ENCODE data around the gene PTGES.
A peak's percentile ranks its signal among the peaks of the same experiment; 100 is the strongest.

The PTGES gene

DNA sequence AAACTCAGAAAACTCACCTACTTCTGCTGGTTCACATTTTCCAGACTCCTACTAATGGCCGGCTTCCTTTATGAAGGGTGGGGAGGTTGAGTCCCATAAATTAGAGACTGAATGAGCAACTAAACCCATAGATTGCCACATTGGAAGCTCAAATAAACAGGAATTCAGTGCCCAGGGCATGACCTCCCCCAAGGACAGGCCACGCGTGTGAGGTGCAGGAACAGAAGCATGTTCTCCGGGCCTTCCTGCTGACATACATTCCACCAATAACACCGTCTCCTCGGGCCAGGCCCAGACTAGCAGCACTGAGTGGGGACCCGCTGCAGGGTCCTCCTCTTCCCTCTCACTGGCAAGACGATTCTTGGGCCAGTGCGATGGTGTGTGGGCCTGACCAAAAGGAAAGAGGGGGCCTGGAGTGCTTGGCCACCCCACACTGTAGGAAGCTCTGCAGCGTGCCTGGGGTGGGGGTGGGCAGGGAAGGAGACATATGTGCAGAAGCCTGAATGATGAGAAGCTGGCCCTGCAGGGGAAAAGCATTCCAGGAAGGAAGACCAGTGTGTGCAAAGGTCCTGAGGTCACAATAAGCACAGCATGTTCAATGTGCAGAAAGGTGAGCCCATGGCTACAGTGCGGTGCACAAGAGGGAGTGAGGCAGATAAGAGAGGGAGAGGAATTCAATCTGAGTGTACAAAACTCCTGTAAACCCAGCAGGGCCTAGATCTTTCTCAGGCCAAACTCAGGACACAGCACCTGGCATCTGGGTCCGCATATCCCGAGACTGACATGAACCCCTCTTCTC is 12.0 kb downstream of the PTGES start:
- no peak for DNase-seq

DNA sequence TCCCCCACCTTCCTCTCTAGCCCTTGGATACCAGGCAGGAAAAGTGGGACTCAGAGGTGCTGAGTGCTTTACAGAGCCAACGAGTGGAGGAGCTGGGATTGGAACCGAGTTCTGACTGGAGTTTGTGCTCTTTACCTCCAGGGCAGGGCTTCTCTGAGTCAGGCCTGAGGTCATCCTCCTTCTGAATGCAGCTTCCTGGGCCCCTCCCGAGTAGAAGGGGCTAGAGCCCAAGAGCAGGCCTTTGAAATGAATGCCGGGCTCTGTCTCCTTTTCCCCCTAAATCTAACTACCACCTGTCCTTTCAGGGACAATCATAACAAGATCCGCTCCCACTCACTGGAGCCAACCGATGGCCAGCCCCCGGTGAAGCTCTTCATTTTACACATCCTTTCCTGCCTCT is 12.7 kb downstream of the PTGES start:
- DNase-seq: no peak

- no peak for DNase-seq
Observed at GRCh38 chr9:129739432-129739831, 13.4 kb downstream of the PTGES start.

DNA sequence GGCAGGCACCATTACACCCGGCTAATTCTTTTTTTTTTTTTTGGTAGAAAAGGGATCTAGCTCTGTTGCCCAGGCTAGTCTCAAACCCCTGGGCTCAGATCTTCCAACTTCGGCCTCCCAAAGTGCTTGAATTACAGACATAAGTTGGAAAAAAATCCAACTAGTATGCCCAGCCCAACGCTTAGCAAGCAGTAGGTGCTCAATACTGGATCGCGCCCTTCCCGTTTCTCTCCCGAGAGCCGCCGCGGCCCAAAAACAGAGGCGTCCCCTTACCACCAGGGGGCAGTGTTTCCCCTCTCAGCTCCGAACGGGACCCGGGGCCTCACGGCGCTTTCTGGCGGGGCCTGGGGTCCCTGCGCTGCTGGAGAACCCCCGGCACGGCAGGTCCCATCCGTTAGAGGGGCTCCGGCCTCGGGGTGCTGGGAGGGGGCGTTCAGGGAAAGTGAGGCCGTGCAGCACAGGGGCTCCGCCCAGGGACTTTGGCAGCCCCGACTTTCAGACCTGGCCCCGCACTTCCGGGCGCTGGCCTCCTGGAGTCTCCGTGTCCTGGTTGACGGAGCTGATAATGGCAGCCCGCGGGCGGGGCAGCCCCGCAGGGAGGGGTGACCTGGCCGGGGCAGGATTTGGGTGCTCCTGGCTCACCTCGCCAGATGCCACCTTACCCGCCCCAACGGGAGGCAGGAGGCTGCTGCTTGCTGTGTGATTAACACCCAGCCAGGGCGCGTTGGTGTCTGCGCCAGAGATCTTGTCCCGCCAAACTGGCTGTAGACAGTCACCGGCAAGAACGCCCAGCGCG is 15.2 kb downstream of the PTGES start:
- DNase-seq: peak; percentile 89

DNA sequence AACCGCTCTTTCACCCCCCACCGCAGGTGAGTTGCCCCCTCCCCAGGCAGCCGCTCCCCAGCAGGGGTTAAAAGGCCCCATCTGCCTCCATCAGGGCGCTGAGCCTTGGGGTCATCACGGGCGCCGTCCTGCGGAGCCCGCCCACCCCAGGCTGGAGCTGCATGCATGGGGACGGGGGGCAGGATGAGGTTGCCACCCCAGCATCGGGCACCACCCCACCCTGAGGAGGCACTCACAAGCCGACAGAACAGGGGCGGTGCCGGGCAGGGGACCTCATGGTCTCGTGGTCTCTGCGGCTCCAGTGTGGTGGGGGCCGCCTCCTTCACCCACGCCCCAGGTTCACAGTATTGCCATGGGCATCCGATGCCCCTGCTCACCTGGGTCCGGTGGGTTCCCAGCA is 16.5 kb downstream of the PTGES start:
- DNase-seq: no peak

DNA sequence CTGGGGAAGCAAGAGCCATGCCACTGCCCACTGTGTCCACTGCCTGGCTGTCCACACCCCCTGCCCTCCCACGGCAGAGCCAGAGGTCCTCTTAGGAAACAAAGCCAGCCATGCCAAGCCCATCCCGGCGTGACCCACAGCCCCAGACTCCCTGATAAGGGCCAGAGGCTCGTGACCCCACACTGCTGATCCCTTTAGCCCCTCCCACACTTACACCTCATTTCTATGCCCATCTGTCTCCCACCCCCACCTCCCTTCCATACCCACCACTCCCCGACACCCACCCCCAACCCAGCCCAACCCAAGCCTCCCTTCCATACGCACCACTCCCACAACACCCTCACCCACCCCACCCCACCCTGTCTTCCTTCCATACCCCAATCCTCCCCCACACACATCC is 17.3 kb downstream of the PTGES start:
- DNase-seq: no peak

DNA sequence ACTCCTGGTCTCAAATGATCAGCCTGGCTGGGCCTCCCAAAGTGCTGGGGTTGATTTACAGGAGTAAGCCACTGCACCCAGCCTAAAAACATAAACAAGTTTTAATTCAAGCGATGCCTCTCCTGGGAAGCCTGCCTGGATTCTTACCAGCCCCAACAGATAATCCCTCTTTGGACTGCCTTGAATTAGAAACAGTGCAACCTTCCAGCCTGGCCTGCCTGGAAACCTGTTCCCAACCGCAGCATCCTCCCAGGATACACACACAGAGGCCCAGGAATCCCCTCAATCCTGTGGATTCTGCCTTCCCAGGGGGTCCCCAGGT is 19.2 kb downstream of the PTGES start:
- DNase-seq: no peak

- DNase-seq: no peak
Observed at GRCh38 chr9:129732946-129733631, 19.8 kb downstream of the PTGES start.

GRCh38 chr9:129732100-129732499 is 20.7 kb downstream of the PTGES start:
- DNase-seq: no peak

- no peak for DNase-seq
Observed at GRCh38 chr9:129731477-129732085, 21.3 kb downstream of the PTGES start.

DNA sequence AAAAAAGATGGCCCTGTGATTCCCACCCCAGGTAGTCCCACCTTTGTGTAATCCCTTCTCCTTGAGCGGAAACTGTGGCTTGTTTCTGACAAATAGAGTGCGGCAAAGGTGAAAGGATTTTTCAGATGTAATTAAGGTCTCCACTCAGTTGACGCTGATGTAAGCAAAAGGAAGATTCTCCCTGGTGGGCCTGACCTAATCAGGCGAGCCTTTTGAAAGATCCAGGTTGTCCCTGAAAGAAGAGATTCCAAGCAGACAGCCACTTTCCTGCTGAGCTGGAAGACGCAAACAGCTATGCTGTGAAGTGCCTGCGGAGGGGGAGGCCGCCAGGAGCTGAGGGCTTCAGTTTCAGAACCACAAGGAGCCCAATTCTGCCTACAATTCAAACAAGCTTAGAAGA is 24.1 kb downstream of the PTGES start:
- no peak for DNase-seq

DNA sequence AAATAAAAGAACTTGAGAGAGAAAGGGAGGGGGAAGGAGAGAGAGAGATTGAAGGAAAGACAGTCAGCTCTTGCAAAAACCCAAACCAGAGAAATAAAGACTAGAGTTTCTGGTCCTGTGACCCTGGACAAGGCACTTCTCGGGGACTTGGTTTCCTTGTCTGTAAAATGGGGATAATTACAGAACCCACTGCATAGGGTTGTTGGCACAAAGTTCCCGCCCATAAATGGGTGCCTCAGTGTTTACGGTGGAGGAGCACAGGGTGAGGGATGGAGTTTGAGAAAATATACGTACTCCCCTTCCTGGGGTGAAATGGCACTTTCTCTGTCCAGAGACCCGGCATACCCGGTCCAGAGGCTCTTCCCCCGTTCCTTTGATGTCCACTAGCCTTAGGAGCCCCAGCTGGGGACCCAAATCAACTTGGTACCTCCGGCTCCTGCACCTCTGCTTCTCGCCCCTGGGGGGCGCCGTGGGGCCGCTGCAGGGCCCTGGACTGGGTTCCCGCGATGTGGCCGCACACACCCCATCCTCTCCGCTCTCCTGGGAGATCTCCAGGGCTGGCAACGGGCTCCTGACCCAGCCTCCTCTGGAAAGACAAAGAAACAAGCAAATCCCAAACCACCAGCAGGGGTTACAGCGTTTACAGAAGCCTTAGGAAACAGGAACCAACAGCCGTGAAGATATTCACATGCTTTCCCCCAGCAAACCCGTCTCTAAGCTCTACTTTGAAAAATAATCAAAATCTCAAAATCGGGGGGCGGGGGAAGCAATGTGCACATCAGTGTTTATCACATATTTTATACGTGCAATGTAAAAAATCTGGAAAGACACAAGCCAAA is 26.3 kb downstream of the PTGES start:
- peak; percentile 78 for DNase-seq

- no peak for DNase-seq
Observed at GRCh38 chr9:129725795-129726251, 27.0 kb downstream of the PTGES start.

GRCh38 chr9:129724456-129725190 is 28.2 kb downstream of the PTGES start:
- DNase-seq: no peak

- no peak for DNase-seq
Observed at GRCh38 chr9:129722913-129723312, 29.9 kb downstream of the PTGES start.

DNA sequence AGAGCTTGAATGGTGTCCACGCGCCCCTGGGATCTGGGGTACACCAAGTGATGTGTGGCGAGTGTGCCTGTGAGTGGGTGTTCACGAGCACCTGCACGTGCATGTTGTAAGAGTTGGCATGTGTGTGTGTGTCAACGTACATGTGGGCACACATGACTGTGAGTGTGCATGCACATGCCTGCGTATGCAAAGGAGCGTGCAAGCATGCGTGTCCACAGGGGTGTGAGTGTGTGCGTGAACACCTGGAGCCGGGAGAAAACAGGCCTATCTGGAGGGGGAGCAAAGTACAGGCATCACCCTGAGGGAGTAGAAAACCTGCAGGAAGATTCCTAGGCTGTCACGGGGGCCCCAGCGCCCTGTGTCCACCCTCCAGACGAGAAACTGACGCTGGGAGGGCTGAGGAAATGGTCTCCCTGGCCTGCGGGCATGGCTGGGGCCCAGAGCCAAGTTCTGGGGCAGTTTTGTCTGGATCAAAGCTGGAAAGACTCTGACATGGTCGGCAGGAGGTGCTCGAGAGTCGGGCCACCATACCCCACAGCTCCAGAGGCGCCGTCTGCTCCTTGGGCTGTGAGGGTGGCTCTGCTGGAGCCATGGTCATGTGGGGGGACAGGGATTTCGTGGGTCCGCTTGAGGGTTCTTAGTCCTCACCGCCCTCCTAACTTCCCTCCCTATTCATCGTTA is 31.8 kb downstream of the PTGES start:
- peak; percentile 56 for DNase-seq

GRCh38 chr9:129720181-129720864 is 32.5 kb downstream of the PTGES start:
- DNase-seq: peak; percentile 51

DNA sequence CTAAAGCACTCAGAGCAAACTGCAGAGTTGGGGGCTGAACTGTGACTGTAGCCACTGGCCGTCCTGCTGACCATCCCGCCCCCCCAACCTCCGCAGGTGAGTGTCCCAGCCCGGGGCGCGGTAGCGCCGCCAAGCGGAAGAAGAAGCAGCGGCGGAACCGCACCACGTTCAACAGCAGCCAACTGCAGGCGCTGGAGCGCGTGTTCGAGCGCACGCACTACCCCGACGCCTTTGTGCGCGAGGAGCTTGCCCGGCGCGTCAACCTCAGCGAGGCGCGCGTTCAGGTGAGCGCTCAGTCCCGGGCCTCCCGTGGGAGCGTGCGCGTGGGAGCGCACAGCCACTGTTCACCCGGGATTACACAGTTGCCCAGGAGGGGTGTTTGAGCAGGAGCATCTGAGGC is 33.7 kb downstream of the PTGES start:
- no peak for DNase-seq

- DNase-seq: no peak
Observed at GRCh38 chr9:129718647-129719046, 34.2 kb downstream of the PTGES start.

DNA sequence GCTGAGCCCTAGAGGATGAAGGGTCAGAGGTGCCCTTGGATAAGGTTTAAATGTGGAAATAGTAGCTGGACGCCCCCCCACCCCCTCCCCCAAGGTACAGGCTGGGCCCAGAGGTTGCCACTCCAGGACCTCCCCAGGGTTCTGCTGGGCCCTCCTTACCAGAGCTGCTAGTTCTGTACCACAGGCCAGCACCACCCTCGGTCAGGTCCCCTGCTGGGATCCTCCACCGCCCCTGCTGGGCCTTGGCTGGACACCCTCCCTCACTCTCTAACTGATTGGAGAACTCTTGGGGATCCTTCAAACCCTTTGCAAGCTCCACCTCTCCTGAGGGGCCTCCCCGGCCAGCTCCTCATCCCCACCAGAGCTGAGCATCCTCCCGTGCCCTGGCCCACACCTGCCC is 34.9 kb downstream of the PTGES start:
- DNase-seq: no peak

Measured in RPMI8226 (cell line).